Occipital lobe (tissue), 2 donors: ENCODE measurements around the gene IQCH. TPM values are rescaled to one million over a fixed set of nuclear protein-coding genes. Genes with fewer than 3 reads are reported as not detected.

ENCODE experiments used
- DNase-seq: peaks from one replicate; lab custom pipeline; 2025; lab: John Stamatoyannopoulos, UW
- total RNA-seq: library from RNA; depleted of rRNA; stranded (reverse); fragments of >200 nt; gene quantifications from one replicate; pipeline ENCODE4 v1.2.3, GENCODE V29; 2014

Gene IQCH
- total RNA-seq, result 2.8 TPM

- DNase-seq, result peak; percentile 97
Measured at GRCh38 chr15:67254238-67255175, at the start of gene IQCH, which contains the start of gene AAGAB. TSS of gene IQCH (plus strand) at chr15:67254786. CDS start at chr15:67254897, 111 bp downstream. TSS of gene AAGAB (minus strand) at chr15:67254661. CDS start at chr15:67254631, 30 bp downstream.

GRCh38 chr15:67207555-67208207, 46.9 kb upstream of the IQCH start:
- DNase-seq, result no peak

DNA sequence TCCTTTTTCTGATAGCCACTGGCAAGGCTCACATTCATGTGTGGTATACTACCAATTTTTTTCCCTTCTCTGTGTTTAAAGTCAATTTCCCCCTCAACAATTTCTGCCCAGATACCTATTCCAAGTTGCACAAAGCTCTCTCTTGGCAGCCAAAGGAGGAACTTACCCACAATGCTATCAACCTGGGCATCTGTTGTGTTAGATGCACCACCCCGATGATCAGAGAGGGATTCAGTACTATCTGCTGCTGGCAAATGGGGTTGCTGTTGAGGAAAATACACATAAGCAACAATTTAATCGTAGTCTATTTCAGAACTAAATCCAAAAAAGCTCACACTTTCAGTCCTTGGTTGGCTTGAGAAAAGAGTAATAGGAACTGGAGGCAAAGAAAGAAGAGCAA, 46.2 kb upstream of the IQCH start:
- DNase-seq, result no peak

- no peak for DNase-seq
Measured at GRCh38 chr15:67210555-67211168, 43.9 kb upstream of the IQCH start.

DNA sequence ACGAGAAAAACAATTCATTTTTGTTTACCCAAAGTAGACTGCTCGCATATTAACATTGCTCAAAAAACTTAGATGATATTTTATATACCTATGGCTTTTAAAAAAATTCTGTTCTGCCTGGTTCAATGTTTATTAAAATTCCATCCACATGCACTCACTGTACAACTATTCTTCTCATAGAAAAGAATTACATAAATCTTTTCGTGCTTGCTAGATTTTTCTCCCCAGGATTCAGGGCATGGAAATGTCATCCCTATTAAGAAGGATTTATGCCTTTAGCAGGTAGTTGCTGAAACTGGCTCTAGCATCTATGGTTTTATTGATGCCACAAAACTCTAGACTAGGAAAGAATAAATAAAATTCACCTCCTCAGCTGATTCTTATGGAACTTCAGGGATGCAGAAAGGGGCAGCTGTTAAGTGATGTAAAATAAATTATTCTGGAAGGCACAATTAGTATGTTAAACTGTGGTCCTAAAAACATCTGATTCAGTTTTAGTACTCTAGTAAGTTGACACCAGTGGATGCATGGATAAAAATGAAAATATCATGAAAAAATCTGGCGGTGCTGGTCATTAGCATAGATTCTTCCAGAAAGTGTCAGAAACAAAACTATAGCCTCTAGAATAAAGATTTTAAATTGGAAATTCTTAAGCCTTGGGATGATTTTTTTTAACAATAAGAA, 41.8 kb upstream of the IQCH start:
- DNase-seq, result no peak

DNA sequence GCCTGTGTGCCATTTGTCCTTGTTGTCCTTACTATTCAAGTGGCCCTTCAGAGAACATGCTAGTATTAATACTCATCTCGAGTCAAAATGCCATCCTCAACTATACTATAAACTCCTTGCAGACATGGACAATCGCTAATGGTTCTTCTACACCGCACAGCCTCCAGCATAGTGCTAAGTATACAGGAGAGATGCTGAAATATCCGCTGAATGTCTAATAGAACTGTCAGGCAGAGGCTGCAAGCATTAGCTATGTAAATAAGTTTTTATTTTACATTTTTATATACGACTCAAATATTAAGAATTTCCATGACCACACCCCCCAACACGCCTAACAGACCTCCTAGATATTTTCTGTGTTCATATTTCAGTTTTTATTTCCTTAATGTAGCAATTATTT, 39.5 kb upstream of the IQCH start:
- DNase-seq, result no peak

GRCh38 chr15:67216859-67217258, 37.7 kb upstream of the IQCH start:
- no peak for DNase-seq

- no peak for DNase-seq
Measured at GRCh38 chr15:67218428-67218827, 36.2 kb upstream of the IQCH start.

DNA sequence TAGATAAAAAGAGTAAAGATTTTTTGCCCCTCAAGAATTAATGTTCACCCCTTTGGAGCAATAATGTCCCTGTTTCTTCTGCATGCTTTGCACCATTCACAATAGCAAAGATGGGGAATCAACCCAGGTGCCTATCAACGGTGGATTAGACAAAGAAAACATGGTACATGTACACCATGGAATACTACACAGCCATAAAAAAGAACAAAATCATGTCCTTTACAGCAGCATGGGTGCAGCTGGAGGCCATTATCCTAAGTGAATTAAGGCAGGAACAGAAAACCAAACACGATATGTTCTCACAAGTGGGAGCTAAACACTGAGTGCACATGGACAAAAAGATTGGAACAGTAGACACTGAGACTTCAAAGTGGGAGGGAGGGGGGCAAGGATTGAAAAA, 35.3 kb upstream of the IQCH start:
- DNase-seq, result no peak

DNA sequence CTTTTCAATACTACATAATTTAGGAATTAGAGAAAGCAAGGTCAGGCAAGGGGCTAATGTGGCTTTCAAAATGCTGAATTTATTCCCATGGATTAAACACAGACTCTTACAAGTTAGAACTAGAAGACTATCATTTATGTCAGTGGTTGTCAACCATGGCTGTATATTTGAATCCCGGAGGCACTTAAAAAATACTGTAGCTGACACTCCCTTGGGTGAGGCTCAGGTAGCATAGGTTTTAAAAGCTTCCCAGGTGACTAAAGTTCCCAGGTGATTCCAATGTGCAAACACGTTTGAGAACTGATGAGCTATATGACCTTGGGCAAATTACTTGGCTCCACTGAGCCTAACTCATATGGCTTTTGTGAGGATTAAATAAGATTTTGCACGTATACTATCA, 29.7 kb upstream of the IQCH start:
- no peak for DNase-seq

- DNase-seq, result no peak
Measured at GRCh38 chr15:67225336-67225735, 29.2 kb upstream of the IQCH start.

DNA sequence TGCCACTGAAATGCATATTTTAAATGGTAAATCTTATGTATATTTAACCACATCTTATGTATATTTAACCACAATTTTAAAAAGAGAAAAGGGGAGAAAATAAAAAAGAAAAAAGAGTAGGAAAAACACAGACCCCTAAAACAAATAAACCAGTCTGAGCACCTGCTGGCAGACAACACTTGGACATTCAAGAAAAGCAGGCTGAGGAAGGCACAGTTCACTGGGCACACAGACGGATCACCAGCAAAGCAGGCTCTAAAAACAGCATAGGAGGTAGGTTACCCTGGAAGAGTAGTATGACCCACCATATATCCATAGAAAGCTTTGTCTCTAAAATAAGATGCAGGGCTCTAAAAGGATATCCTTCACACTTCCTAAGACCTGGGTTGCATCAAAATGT, 27.2 kb upstream of the IQCH start:
- DNase-seq, result no peak

GRCh38 chr15:67227846-67228245, 26.7 kb upstream of the IQCH start:
- no peak for DNase-seq

DNA sequence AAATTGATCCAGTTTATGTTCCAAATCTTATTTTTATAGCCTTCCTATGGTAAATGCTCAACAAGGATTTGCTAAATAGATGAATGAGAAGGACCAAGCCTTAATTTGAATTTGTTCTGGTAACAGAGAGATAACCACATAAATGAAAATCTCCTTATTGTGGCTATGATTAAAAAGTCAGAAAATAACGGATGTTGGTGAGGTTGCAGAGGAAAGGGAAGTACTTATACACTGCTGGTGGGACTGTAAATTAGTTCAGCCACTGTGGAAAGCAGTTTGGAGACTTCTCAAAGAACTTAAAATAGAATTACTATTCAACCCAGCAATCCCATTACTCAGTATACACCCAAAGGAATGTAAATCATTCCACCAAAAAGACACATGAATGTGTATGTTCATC, 26.3 kb upstream of the IQCH start:
- DNase-seq, result no peak

DNA sequence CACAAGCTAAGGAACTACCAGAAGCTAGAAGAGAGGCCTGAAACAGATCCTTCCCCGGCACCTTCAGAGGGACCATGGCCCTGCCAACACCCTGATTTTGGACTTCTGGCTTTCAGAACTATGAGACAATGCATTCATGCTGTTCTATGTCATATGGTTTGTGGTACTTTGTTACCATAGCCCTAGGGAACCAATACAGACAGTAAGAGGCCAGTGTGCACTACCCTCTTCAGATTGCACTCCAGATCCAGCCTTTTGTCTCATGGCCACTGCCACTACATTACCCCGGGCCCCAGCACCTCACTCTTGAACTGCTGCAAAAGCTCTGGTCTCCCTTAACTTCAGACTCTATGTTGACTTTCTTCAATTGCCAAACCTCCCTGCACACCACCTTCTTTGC, 24.1 kb upstream of the IQCH start:
- no peak for DNase-seq

DNA sequence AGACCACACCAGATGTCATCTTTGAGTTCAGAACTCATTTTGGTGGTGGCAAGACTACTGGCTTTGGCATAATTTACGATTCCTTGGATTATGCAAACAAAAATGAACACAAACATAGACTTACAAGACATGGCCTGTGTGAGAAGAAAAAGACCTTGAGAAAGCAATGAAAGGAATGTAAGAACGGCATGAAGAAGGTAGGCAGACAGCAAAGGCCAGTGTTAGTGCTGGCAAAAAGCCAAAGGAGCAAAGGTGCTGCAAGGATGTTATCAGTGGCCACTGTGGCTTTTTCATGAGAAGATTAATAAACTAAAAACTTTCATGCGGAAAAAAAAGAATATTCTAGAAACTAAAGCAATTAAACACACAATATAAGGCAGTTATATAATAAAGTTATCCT, 22.0 kb upstream of the IQCH start:
- DNase-seq, result no peak

- no peak for DNase-seq
Measured at GRCh38 chr15:67240235-67241131, 14.1 kb upstream of the IQCH start.

DNA sequence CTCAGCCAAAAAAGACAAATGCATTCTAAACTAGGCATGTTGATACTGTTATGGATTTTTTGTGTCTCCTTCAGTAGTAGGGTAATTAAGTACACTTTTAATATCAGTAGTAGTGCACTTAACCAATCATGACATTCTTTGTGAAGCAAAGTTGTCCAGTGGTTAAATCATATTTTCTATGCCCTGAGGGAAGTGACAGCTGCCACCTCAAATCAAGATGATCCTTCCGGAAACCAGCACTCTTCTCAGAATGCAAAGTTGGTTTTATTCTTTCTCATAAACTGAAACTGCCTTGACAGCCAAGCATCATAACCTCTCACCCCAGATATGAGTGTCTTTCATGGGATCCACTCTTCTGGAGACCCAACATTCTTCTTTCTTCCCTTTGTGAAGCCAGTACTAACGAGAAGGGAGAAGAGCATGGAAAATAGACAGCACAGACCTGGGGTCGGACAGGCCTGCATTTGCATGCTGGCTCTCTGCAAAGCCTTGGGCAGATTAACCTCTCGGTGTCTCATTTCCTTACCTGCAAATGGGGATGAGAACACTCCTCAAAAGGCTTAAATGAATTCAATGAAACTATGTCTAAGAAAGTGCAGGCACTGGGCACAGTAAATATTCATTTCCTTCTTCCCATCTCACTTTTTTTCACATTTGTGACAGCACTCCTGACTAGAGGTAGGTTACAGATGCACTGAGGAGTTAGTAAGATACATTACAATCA, 13.3 kb upstream of the IQCH start:
- no peak for DNase-seq

GRCh38 chr15:67242708-67243111, 11.9 kb upstream of the IQCH start:
- no peak for DNase-seq

GRCh38 chr15:67244971-67245478, 9.6 kb upstream of the IQCH start:
- no peak for DNase-seq
